Measurements from ENCODE around the gene NDST4. TPM values are rescaled to one million over a fixed set of nuclear protein-coding genes. Genes with fewer than 3 reads are reported as not detected.
"Not testable (repeated sequence)": the region's sequence is repeated elsewhere in the genome, so short reads cannot be mapped to it uniquely, and the experiment has no call there.

NDST4 gene
- polyA plus RNA-seq, 1 donor (not counting 4 experiments of a cell fraction or from before 2014, with no cell fraction given): not detected

DNA sequence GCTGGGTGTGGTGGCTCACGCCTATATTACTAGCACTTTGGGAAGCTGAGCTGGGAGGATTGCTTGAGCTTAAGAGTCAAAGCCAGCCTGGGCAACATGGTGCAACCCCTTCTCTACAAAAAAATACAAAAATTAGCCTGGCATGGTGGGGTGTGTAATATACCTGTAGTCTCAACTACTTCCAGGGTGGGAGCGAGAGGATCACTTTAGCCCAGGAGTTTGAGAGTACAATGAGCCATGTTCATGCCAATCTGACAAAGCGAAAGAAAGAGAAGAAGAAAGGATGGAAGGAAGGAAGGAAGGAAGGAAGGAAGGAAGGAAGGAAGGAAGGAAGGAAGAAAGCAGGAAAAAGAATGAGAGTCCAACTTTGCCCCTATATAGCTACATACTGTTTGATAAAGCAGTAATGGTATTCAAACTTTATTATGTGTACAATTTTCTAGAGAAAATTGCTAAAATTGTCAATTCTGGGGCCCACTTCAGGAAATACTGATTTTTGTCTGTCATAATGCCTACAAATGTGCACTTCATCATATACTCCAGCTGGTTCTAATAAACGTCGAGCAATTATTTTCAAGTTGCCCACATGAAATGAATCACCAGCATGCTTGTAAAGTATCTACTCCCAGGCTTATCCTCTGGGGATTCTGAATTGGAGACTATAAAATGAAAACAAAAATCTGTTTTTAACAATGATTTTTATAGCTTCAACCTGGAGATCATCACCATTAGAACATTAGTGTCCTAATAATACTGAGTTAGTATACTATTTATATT lies 132.3 kb downstream of the NDST4 start:
- Histone ChIP-seq H4K20me1 (ENCODE audit: control insufficient read depth, extremely low read depth, insufficient read depth, low read length) (no peaks in the 10 kb centered on the region), H3K4me2 (ENCODE audit: control insufficient read depth, extremely low read depth, insufficient read depth, low read depth, low read length) (no peak overlapping the region), H3K79me2 (ENCODE audit: control insufficient read depth, insufficient read depth, low read length) (no peaks in the 10 kb centered on the region), H3K4me3 (ENCODE audit: control insufficient read depth in 2 of 3, extremely low read depth in 1 of 3, insufficient read depth in 2 of 3, low read depth in 1 of 3, low read length in 3 of 3) (no peak overlapping the region), H3K9ac (ENCODE audit: control insufficient read depth, extremely low read depth, insufficient read depth, low read length) (no peak overlapping the region), H3K9me1 (ENCODE audit: control insufficient read depth, extremely low read depth, insufficient read depth, low read length) (no peaks in the 10 kb centered on the region), H3K9me3 (ENCODE audit: control insufficient read depth, low read depth, low read length) (no peaks in the 10 kb centered on the region), H3K4me1 (ENCODE audit: control insufficient read depth, extremely low read depth, insufficient read depth, low read length) (no peaks in the 10 kb centered on the region), H3K27ac (ENCODE audit: control insufficient read depth, insufficient read depth, low read length) (no peak overlapping the region), H2AFZ (ENCODE audit: control insufficient read depth, low read length) (no peak overlapping the region), H3K36me3 (ENCODE audit: control insufficient read depth in 2 of 2, extremely low read depth in 1 of 2, insufficient read depth in 2 of 2, low read length in 2 of 2) (no peaks in the 10 kb centered on the region), H3K27me3 (ENCODE audit: control insufficient read depth, extremely low read depth, insufficient read depth, low read length) (no peaks in the 10 kb centered on the region)
- TF ChIP-seq, protein P1, sequence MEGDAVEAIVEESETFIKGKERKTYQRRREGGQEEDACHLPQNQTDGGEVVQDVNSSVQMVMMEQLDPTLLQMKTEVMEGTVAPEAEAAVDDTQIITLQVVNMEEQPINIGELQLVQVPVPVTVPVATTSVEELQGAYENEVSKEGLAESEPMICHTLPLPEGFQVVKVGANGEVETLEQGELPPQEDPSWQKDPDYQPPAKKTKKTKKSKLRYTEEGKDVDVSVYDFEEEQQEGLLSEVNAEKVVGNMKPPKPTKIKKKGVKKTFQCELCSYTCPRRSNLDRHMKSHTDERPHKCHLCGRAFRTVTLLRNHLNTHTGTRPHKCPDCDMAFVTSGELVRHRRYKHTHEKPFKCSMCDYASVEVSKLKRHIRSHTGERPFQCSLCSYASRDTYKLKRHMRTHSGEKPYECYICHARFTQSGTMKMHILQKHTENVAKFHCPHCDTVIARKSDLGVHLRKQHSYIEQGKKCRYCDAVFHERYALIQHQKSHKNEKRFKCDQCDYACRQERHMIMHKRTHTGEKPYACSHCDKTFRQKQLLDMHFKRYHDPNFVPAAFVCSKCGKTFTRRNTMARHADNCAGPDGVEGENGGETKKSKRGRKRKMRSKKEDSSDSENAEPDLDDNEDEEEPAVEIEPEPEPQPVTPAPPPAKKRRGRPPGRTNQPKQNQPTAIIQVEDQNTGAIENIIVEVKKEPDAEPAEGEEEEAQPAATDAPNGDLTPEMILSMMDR (optimal IDR thresholded peaks at IDR 0.05 in 1 of 3, IDR thresholded peaks at IDR 0.05 in 1 of 3, conservative IDR thresholded peaks at IDR 0.05 in 1 of 3; ENCODE audit: extremely low read depth in 1 of 3, insufficient read depth in 2 of 3, low read length in 3 of 3): no peak
- no peak for TF ChIP-seq EZH2 (IDR thresholded peaks at IDR 0.05; ENCODE audit: low read length)
- FAIRE-seq (no peak), DNase-seq (ENCODE audit: low read depth, low spot score) (no peak)
- dilution Hi-C loops (cut with MboI; ENCODE audit: extremely low pct_ligation_motif_present, low sequenced_read_pairs): no loop called here

DNA sequence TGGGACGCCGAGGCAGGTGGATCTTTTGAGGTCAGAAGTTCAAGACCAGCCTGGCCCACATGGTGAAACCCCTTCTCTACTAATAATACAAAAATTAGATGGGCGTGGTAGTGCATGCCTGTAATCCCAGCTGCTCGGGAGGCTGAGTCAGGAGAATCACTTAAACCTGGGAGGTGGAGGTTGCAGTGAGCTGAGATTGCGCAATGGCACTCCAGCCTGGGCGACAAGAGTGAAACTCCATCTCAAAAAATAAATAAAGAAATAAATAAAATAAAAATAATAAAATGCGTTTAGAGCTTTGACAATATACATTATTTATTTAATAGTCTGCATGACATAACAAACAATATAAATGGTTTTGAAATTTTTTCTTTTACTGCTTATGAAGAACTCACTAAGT lies 133.0 kb downstream of the NDST4 start:
- H3K9ac ChIP-seq (ENCODE audit: control insufficient read depth, extremely low read depth, insufficient read depth, low read length); H3K9me3 ChIP-seq (ENCODE audit: control insufficient read depth, low read depth, low read length); H3K4me1 ChIP-seq (ENCODE audit: control insufficient read depth, extremely low read depth, insufficient read depth, low read length); dilution Hi-C loops (cut with MboI; ENCODE audit: extremely low pct_ligation_motif_present, low sequenced_read_pairs); H3K27ac ChIP-seq (ENCODE audit: control insufficient read depth, insufficient read depth, low read length); H2AFZ ChIP-seq (ENCODE audit: control insufficient read depth, low read length); FAIRE-seq; H3K9me1 ChIP-seq (ENCODE audit: control insufficient read depth, extremely low read depth, insufficient read depth, low read length); H4K20me1 ChIP-seq (ENCODE audit: control insufficient read depth, extremely low read depth, insufficient read depth, low read length); H3K27me3 ChIP-seq (ENCODE audit: control insufficient read depth, extremely low read depth, insufficient read depth, low read length); H3K36me3 ChIP-seq (ENCODE audit: control insufficient read depth in 2 of 2, extremely low read depth in 1 of 2, insufficient read depth in 2 of 2, low read length in 2 of 2); H3K79me2 ChIP-seq (ENCODE audit: control insufficient read depth, insufficient read depth, low read length); DNase-seq (ENCODE audit: low read depth, low spot score); H3K4me3 ChIP-seq (ENCODE audit: control insufficient read depth in 2 of 3, extremely low read depth in 1 of 3, insufficient read depth in 2 of 3, low read depth in 1 of 3, low read length in 3 of 3); H3K4me2 ChIP-seq (ENCODE audit: control insufficient read depth, extremely low read depth, insufficient read depth, low read depth, low read length): not testable (repeated sequence)

DNA sequence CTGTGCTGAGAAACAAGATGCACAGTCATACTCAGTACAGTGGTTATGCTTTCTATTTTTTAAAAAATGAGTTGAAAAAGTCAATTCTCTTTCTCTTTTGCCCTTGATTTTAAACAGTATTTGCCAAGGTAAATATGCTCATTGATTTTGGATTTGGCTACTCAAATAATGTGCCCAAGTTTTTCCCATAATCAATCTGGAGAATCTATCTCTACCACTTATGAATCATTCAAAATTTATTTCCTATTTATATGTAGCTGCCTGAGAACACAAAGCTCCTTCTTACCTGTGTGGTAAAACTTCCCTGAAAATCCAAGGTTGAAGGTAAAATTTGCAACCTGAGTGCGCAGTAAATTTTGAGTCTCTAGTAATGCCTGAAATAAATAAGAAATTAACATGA lies 136.5 kb downstream of the NDST4 start:
- Histone ChIP-seq H3K27me3 (ENCODE audit: control insufficient read depth, extremely low read depth, insufficient read depth, low read length) (no peaks in the 10 kb centered on the region), H3K4me1 (ENCODE audit: control insufficient read depth, extremely low read depth, insufficient read depth, low read length) (no peaks in the 10 kb centered on the region), H4K20me1 (ENCODE audit: control insufficient read depth, extremely low read depth, insufficient read depth, low read length) (no peaks in the 10 kb centered on the region), H2AFZ (ENCODE audit: control insufficient read depth, low read length) (no peak overlapping the region), H3K9ac (ENCODE audit: control insufficient read depth, extremely low read depth, insufficient read depth, low read length) (no peak overlapping the region), H3K4me3 (ENCODE audit: control insufficient read depth in 2 of 3, extremely low read depth in 1 of 3, insufficient read depth in 2 of 3, low read depth in 1 of 3, low read length in 3 of 3) (no peak overlapping the region), H3K9me3 (ENCODE audit: control insufficient read depth, low read depth, low read length) (no peaks in the 10 kb centered on the region), H3K9me1 (ENCODE audit: control insufficient read depth, extremely low read depth, insufficient read depth, low read length) (no peaks in the 10 kb centered on the region), H3K27ac (ENCODE audit: control insufficient read depth, insufficient read depth, low read length) (no peak overlapping the region), H3K79me2 (ENCODE audit: control insufficient read depth, insufficient read depth, low read length) (no peaks in the 10 kb centered on the region), H3K4me2 (ENCODE audit: control insufficient read depth, extremely low read depth, insufficient read depth, low read depth, low read length) (no peak overlapping the region), H3K36me3 (ENCODE audit: control insufficient read depth in 2 of 2, extremely low read depth in 1 of 2, insufficient read depth in 2 of 2, low read length in 2 of 2) (no peaks in the 10 kb centered on the region)
- DNase-seq (ENCODE audit: low read depth, low spot score): no peak
- no peak for FAIRE-seq
- no peak for TF ChIP-seq EZH2 (IDR thresholded peaks at IDR 0.05; ENCODE audit: low read length)
- TF ChIP-seq, protein P1 (optimal IDR thresholded peaks at IDR 0.05 in 1 of 3, IDR thresholded peaks at IDR 0.05 in 1 of 3, conservative IDR thresholded peaks at IDR 0.05 in 1 of 3; ENCODE audit: extremely low read depth in 1 of 3, insufficient read depth in 2 of 3, low read length in 3 of 3): no peak
- dilution Hi-C loops (cut with MboI; ENCODE audit: extremely low pct_ligation_motif_present, low sequenced_read_pairs): no loop called here

All from keratinocyte (primary cell).